ENCODE data around the gene RBMS3.
A peak's percentile ranks its signal among the peaks of the same experiment; 100 is the strongest.
"Not testable (repeated sequence)": the region's sequence is repeated elsewhere in the genome, so short reads cannot be mapped to it uniquely, and the experiment has no call there.

The RBMS3 gene

GRCh38 chr3:30035935-30036567 lies 755.2 kb downstream of the RBMS3 start:
- no peak overlapping the region for H3K23ac ChIP-seq (ENCODE audit: low read length)
- H2BK120ac ChIP-seq (ENCODE audit: insufficient read depth, low read length, poor library complexity): no peak overlapping the region
- H3K36me3 ChIP-seq (ENCODE audit: control insufficient read depth in 1 of 2, insufficient read depth in 2 of 2, low read length in 2 of 2): no peaks in the 10 kb centered on the region
- H3K4me2 ChIP-seq (ENCODE audit: low read length): no peak overlapping the region
- no peak overlapping the region for H2AFZ ChIP-seq (ENCODE audit: insufficient read depth, low read length, poor library complexity)
- no peak overlapping the region for H3K27ac ChIP-seq (ENCODE audit: low read depth, low read length)
- no peak overlapping the region for H3K4me3 ChIP-seq (ENCODE audit: low read depth, low read length)
- no peaks in the 10 kb centered on the region for H3K27me3 ChIP-seq (ENCODE audit: insufficient read depth, low read length)
- H4K8ac ChIP-seq (ENCODE audit: low read depth, low read length): no peak overlapping the region
- no peak overlapping the region for H2AK5ac ChIP-seq (ENCODE audit: low read length)
- no peaks in the 10 kb centered on the region for H3K79me2 ChIP-seq (ENCODE audit: control insufficient read depth, insufficient read depth, low read length, poor library complexity)
- DNase-seq: no peak
- no peak overlapping the region for H2BK5ac ChIP-seq (ENCODE audit: low read depth, low read length, poor library complexity)
- no peak overlapping the region for H3K4ac ChIP-seq (ENCODE audit: low read depth, low read length)
- H3K9ac ChIP-seq (ENCODE audit: low read length): no peak overlapping the region
- no peaks in the 10 kb centered on the region for H3K4me1 ChIP-seq (ENCODE audit: control insufficient read depth in 1 of 2, insufficient read depth in 2 of 2, low read length in 2 of 2)
- WGBS (ENCODE audit: extremely low coverage, insufficient coverage, insufficient read length): no CpG with 5 or more reads among the region's 4 CpGs
- H3K79me1 ChIP-seq (ENCODE audit: low read length): no peaks in the 10 kb centered on the region
- no peak overlapping the region for H4K12ac ChIP-seq (ENCODE audit: low read depth, low read length)
- no peak overlapping the region for H3K14ac ChIP-seq (ENCODE audit: low read length)
- no peak overlapping the region for H2BK12ac ChIP-seq (ENCODE audit: low read length)
- no peak overlapping the region for H3K18ac ChIP-seq (ENCODE audit: low read length)
- no peak overlapping the region for H4K91ac ChIP-seq (ENCODE audit: low read depth, low read length)
- H3K9me3 ChIP-seq (ENCODE audit: insufficient read depth, low read depth, low read length): no peaks in the 10 kb centered on the region

- no CpG with 5 or more reads among the region's 4 CpGs for WGBS (ENCODE audit: extremely low coverage, insufficient coverage, insufficient read length)
- no peak overlapping the region for H3K4me3 ChIP-seq (ENCODE audit: low read depth, low read length)
- no peak for DNase-seq
- no peaks in the 10 kb centered on the region for H3K4me1 ChIP-seq (ENCODE audit: control insufficient read depth in 1 of 2, insufficient read depth in 2 of 2, low read length in 2 of 2)
- H2AK5ac ChIP-seq (ENCODE audit: low read length): no peak overlapping the region
- H3K79me2 ChIP-seq (ENCODE audit: control insufficient read depth, insufficient read depth, low read length, poor library complexity): no peaks in the 10 kb centered on the region
- no peak overlapping the region for H3K9ac ChIP-seq (ENCODE audit: low read length)
- no peak overlapping the region for H3K18ac ChIP-seq (ENCODE audit: low read length)
- no peak overlapping the region for H2BK5ac ChIP-seq (ENCODE audit: low read depth, low read length, poor library complexity)
- H4K8ac ChIP-seq (ENCODE audit: low read depth, low read length): no peak overlapping the region
- H4K12ac ChIP-seq (ENCODE audit: low read depth, low read length): no peak overlapping the region
- no peak overlapping the region for H3K4me2 ChIP-seq (ENCODE audit: low read length)
- H2AFZ ChIP-seq (ENCODE audit: insufficient read depth, low read length, poor library complexity): no peak overlapping the region
- H3K27ac ChIP-seq (ENCODE audit: low read depth, low read length): no peak overlapping the region
- H3K79me1 ChIP-seq (ENCODE audit: low read length): no peaks in the 10 kb centered on the region
- no peak overlapping the region for H4K91ac ChIP-seq (ENCODE audit: low read depth, low read length)
- H3K27me3 ChIP-seq (ENCODE audit: insufficient read depth, low read length): no peaks in the 10 kb centered on the region
- H2BK12ac ChIP-seq (ENCODE audit: low read length): no peak overlapping the region
- no peak overlapping the region for H2BK120ac ChIP-seq (ENCODE audit: insufficient read depth, low read length, poor library complexity)
- no peak overlapping the region for H3K4ac ChIP-seq (ENCODE audit: low read depth, low read length)
- H3K9me3 ChIP-seq (ENCODE audit: insufficient read depth, low read depth, low read length): no peaks in the 10 kb centered on the region
- no peak overlapping the region for H3K23ac ChIP-seq (ENCODE audit: low read length)
- no peak overlapping the region for H3K14ac ChIP-seq (ENCODE audit: low read length)
- no peaks in the 10 kb centered on the region for H3K36me3 ChIP-seq (ENCODE audit: control insufficient read depth in 1 of 2, insufficient read depth in 2 of 2, low read length in 2 of 2)
Observed at GRCh38 chr3:30040126-30040525, 759.3 kb downstream of the RBMS3 start.

GRCh38 chr3:30041481-30041880 lies 760.6 kb downstream of the RBMS3 start:
- not testable (repeated sequence) for H3K14ac ChIP-seq (ENCODE audit: low read length); H2BK120ac ChIP-seq (ENCODE audit: insufficient read depth, low read length, poor library complexity); H3K4me2 ChIP-seq (ENCODE audit: low read length); H3K18ac ChIP-seq (ENCODE audit: low read length); H4K91ac ChIP-seq (ENCODE audit: low read depth, low read length); H3K4me3 ChIP-seq (ENCODE audit: low read depth, low read length); H3K9ac ChIP-seq (ENCODE audit: low read length); H3K23ac ChIP-seq (ENCODE audit: low read length); H3K4ac ChIP-seq (ENCODE audit: low read depth, low read length); H3K79me2 ChIP-seq (ENCODE audit: control insufficient read depth, insufficient read depth, low read length, poor library complexity); H2BK12ac ChIP-seq (ENCODE audit: low read length); H4K12ac ChIP-seq (ENCODE audit: low read depth, low read length); H3K27me3 ChIP-seq (ENCODE audit: insufficient read depth, low read length); H2BK5ac ChIP-seq (ENCODE audit: low read depth, low read length, poor library complexity); H3K79me1 ChIP-seq (ENCODE audit: low read length); DNase-seq; H2AK5ac ChIP-seq (ENCODE audit: low read length); H3K36me3 ChIP-seq (ENCODE audit: control insufficient read depth in 1 of 2, insufficient read depth in 2 of 2, low read length in 2 of 2); H3K9me3 ChIP-seq (ENCODE audit: insufficient read depth, low read depth, low read length); H3K27ac ChIP-seq (ENCODE audit: low read depth, low read length); H3K4me1 ChIP-seq (ENCODE audit: control insufficient read depth in 1 of 2, insufficient read depth in 2 of 2, low read length in 2 of 2); H2AFZ ChIP-seq (ENCODE audit: insufficient read depth, low read length, poor library complexity); H4K8ac ChIP-seq (ENCODE audit: low read depth, low read length)
- WGBS (ENCODE audit: extremely low coverage, insufficient coverage, insufficient read length): no CpG with 5 or more reads among the region's 3 CpGs

- Histone ChIP-seq H2BK5ac (ENCODE audit: low read depth, low read length, poor library complexity) (no peak overlapping the region), H2AK5ac (ENCODE audit: low read length) (no peak overlapping the region), H3K4me1 (ENCODE audit: control insufficient read depth in 1 of 2, insufficient read depth in 2 of 2, low read length in 2 of 2) (no peaks in the 10 kb centered on the region), H3K9me3 (ENCODE audit: insufficient read depth, low read depth, low read length) (no peaks in the 10 kb centered on the region), H3K79me1 (ENCODE audit: low read length) (no peaks in the 10 kb centered on the region), H4K91ac (ENCODE audit: low read depth, low read length) (no peak overlapping the region), H2AFZ (ENCODE audit: insufficient read depth, low read length, poor library complexity) (no peak overlapping the region), H3K4me3 (ENCODE audit: low read depth, low read length) (no peak overlapping the region), H3K4me2 (ENCODE audit: low read length) (no peak overlapping the region), H3K27me3 (ENCODE audit: insufficient read depth, low read length) (no peaks in the 10 kb centered on the region), H3K4ac (ENCODE audit: low read depth, low read length) (no peak overlapping the region), H3K18ac (ENCODE audit: low read length) (no peak overlapping the region), H3K14ac (ENCODE audit: low read length) (no peak overlapping the region), H3K23ac (ENCODE audit: low read length) (no peak overlapping the region), H2BK120ac (ENCODE audit: insufficient read depth, low read length, poor library complexity) (no peak overlapping the region), H4K8ac (ENCODE audit: low read depth, low read length) (no peak overlapping the region), H3K79me2 (ENCODE audit: control insufficient read depth, insufficient read depth, low read length, poor library complexity) (no peaks in the 10 kb centered on the region), H4K12ac (ENCODE audit: low read depth, low read length) (no peak overlapping the region), H3K36me3 (ENCODE audit: control insufficient read depth in 1 of 2, insufficient read depth in 2 of 2, low read length in 2 of 2) (no peaks in the 10 kb centered on the region), H3K9ac (ENCODE audit: low read length) (no peak overlapping the region), H2BK12ac (ENCODE audit: low read length) (no peak overlapping the region), H3K27ac (ENCODE audit: low read depth, low read length) (no peak overlapping the region)
- no CpG with 5 or more reads among the region's 4 CpGs for whole genome bisulfite sequencing (ENCODE audit: extremely low coverage, insufficient coverage, insufficient read length)
- DNase-seq: peak; percentile 67 to 86
Observed at GRCh38 chr3:30042274-30042859, 761.5 kb downstream of the RBMS3 start.
